K562 (cell line): Measurements from ENCODE around the gene PPP1R10. TPM values are rescaled to one million over a fixed set of nuclear protein-coding genes. Genes with fewer than 3 reads are reported as not detected.

ENCODE experiments used
- ATAC-seq: fragments of 200-7000 bp; cut with Tn5 transposase; 3 replicates; pipeline ENCODE4 v1.9.1; 2020; ENCODE audit warnings: moderate library complexity
- BruUV-seq: library from RNA; stranded (reverse); fragments of 400-500 nt; replicated peaks from 2 replicates; lab custom pipeline; 2021; lab: Mats Ljungman, UMichigan
- CTCF ChIA-PET: fragments of 300-600 bp; formaldehyde crosslinking; extraction: SDS; loops from one replicate; lab custom pipeline; 2021; ENCODE audit warnings: low intra/inter-chr PET ratio; lab: Yijun Ruan, JAX
- POLR2A ChIA-PET: fragments of 300-600, 350-650 bp; sonication (Branson Sonifier 250); formaldehyde crosslinking; extraction: SDS; loops from one replicate; lab custom pipeline; 2021; ENCODE audit warnings: antibody characterized with exemption, inconsistent platforms; lab: Yijun Ruan, JAX
- DNase-seq, 4 experiments: peaks; one replicate each; pipeline versions ENCODE4 v3.0.0 to v3.0.0-alpha.2; 2011 to 2018; ENCODE audit warnings: low spot score in 3 of 4, mixed read lengths in 3 of 4; ENCODE audit errors: extremely low read depth in 1 of 4
- FAIRE-seq: peaks from 2 replicates; lab custom pipeline; 2011; peaks lifted over from hg19 to GRCh38; lab: Jason Lieb, UNC
- H2AFZ ChIP-seq: 2 replicates; pipeline ENCODE4 v1.6.0; 2011; ENCODE audit warnings: low read depth, low read length, control low read depth, inconsistent platforms
- H3K27ac ChIP-seq: fragments of 200-600 bp; 3 replicates; pipeline ENCODE4 v1.8.0; 2011; ENCODE audit warnings: low read depth, mild to moderate bottlenecking, control low read depth, inconsistent platforms, low read length, moderate library complexity, mixed read lengths; ENCODE audit errors: extremely low read depth
- H3K27me3 ChIP-seq, 2 experiments: fragments of 300-600 bp in 1 of 2; 2 replicates in 1 of 2; 3 replicates in 1 of 2; pipeline versions ENCODE4 v1.6.0 to v1.8.0; 2011; ENCODE audit warnings: inconsistent platforms in 2 of 2, low read length in 2 of 2, mild to moderate bottlenecking in 1 of 2, mixed read lengths in 1 of 2, moderate library complexity in 1 of 2; ENCODE audit not compliant: control insufficient read depth in 2 of 2, insufficient read depth in 2 of 2
- H3K36me3 ChIP-seq: fragments of 300-600 bp; 3 replicates; pipeline ENCODE4 v1.8.0; 2011; ENCODE audit warnings: mild to moderate bottlenecking, low read length, inconsistent platforms; ENCODE audit not compliant: control insufficient read depth, insufficient read depth
- H3K4me1 ChIP-seq, 2 experiments: fragments of 200-600 bp in 1 of 2; replicated peaks in 1 of 2; 2 replicates in 1 of 2; 3 replicates in 1 of 2; pipeline versions ENCODE4 v1.5.1 to v1.8.0; 2011; ENCODE audit warnings: inconsistent platforms in 2 of 2, low read length in 2 of 2, mild to moderate bottlenecking in 1 of 2, mixed read lengths in 1 of 2, moderate library complexity in 1 of 2; ENCODE audit not compliant: control insufficient read depth in 2 of 2, insufficient read depth in 2 of 2
- H3K4me2 ChIP-seq: 2 replicates; pipeline ENCODE4 v1.6.1; 2011; ENCODE audit warnings: low read length, control low read depth, inconsistent platforms, mixed read lengths; ENCODE audit not compliant: insufficient read depth
- H3K4me3 ChIP-seq: fragments of 200-600 bp; sonication (generic), shearing (Covaris generic); 2 replicates; pipeline ENCODE4 v1.5.1; 2016; ENCODE audit warnings: control low read depth, inconsistent platforms
- H3K79me2 ChIP-seq: fragments of 200-600 bp; 3 replicates; pipeline ENCODE4 v1.8.0; 2011; ENCODE audit warnings: low read length, inconsistent platforms; ENCODE audit not compliant: control insufficient read depth, insufficient read depth
- H3K9ac ChIP-seq, 2 experiments: 2 replicates each; pipeline versions ENCODE4 v1.6.0 to v1.6.1; 2011; ENCODE audit warnings: low read depth in 2 of 2, low read length in 2 of 2, control low read depth in 1 of 2, inconsistent platforms in 1 of 2, mild to moderate bottlenecking in 1 of 2, mixed read lengths in 1 of 2; ENCODE audit not compliant: insufficient read depth in 1 of 2
- H3K9me1 ChIP-seq: one replicate; pipeline ENCODE4 v1.6.0; 2011; ENCODE audit warnings: inconsistent platforms, mild to moderate bottlenecking, low read length, moderate library complexity; ENCODE audit not compliant: control insufficient read depth, insufficient read depth
- H3K9me3 ChIP-seq: replicated peaks from 2 replicates; pipeline ENCODE4 v1.5.1; 2011; ENCODE audit warnings: low read depth, low read length, inconsistent platforms; ENCODE audit not compliant: control insufficient read depth, insufficient read depth
- H4K20me1 ChIP-seq: replicated peaks from 2 replicates; pipeline ENCODE4 v1.6.1; 2011; ENCODE audit warnings: low read length, inconsistent platforms, mixed read lengths; ENCODE audit not compliant: control insufficient read depth, insufficient read depth
- ARID1B ChIP-seq: fragments of 450-650 bp; IDR thresholded peaks from 2 replicates; pipeline ENCODE4 v1.6.1; 2016; ENCODE audit warnings: antibody characterized with exemption, mild to moderate bottlenecking, inconsistent platforms
- CBFB ChIP-seq: sonication (generic); formaldehyde crosslinking; IDR thresholded peaks from 2 replicates; pipeline ENCODE4 v1.4.0; 2020; ENCODE audit warnings: mild to moderate bottlenecking, missing genetic modification reagents
- CXXC5 ChIP-seq: fragments of 250-450 bp; sonication (Bioruptor Pico); IDR thresholded peaks from 2 replicates; pipeline ENCODE4 v1.8.0; 2022; ENCODE audit warnings: inconsistent platforms, mild to moderate bottlenecking, moderate library complexity
- EWSR1 ChIP-seq: fragments of 450-650 bp; IDR thresholded peaks from 2 replicates; pipeline ENCODE4 v1.6.1; 2018; ENCODE audit warnings: borderline replicate concordance, mild to moderate bottlenecking, low read depth, moderate library complexity; ENCODE audit not compliant: partially characterized antibody
- GTF2E2 ChIP-seq: fragments of 200-800 bp; sonication (Bioruptor generic); IDR thresholded peaks from 2 replicates; pipeline ENCODE4 v1.6.1; 2016; ENCODE audit warnings: missing genetic modification characterization, missing compliant biosample characterization
- HES1 ChIP-seq: fragments of 450-650 bp; IDR thresholded peaks from 2 replicates; pipeline ENCODE4 v1.6.1; 2016; ENCODE audit warnings: low read depth, mild to moderate bottlenecking, moderate library complexity
- ILF3 ChIP-seq: fragments of 450-650 bp; IDR thresholded peaks from 2 replicates; pipeline ENCODE4 v1.6.1; 2018; ENCODE audit warnings: antibody characterized with exemption, mild to moderate bottlenecking, moderate library complexity, borderline replicate concordance
- JUND ChIP-seq, 2 experiments: IDR thresholded peaks; 2 replicates in 1 of 2; 3 replicates in 1 of 2; pipeline ENCODE4 v1.6.1; 2011; ENCODE audit warnings: borderline replicate concordance in 2 of 2, low read depth in 2 of 2, low read length in 2 of 2, improper control_type of control experiment in 1 of 2, missing biosample characterization in 1 of 2, missing genetic modification characterization in 1 of 2, missing genetic modification reagents in 1 of 2
- MCM5 ChIP-seq: fragments of 450-650 bp; IDR thresholded peaks from 2 replicates; pipeline ENCODE4 v1.6.1; 2016; ENCODE audit warnings: low read depth
- MNT ChIP-seq, 2 experiments: fragments of 450-650 bp; conservative IDR thresholded peaks; 2 replicates each; pipeline ENCODE4 v1.6.1; 2017; ENCODE audit warnings: mild to moderate bottlenecking in 2 of 2, moderate library complexity in 2 of 2
- MTA1 ChIP-seq: fragments of 450-650 bp; IDR thresholded peaks from 2 replicates; pipeline ENCODE4 v1.6.1; 2017; ENCODE audit warnings: borderline replicate concordance
- NFYB ChIP-seq: IDR thresholded peaks from 2 replicates; pipeline ENCODE4 v1.6.1; 2011; ENCODE audit warnings: mild to moderate bottlenecking, moderate library complexity; ENCODE audit not compliant: insufficient read length; ENCODE audit errors: extremely low read depth
- NR2F6 ChIP-seq: fragments of 450-650 bp; formaldehyde crosslinking; IDR thresholded peaks from 2 replicates; pipeline ENCODE4 v1.4.0; 2020; ENCODE audit warnings: mild to moderate bottlenecking
- RBM17 ChIP-seq: fragments of 200-400 bp; formaldehyde crosslinking; IDR thresholded peaks from 2 replicates; pipeline ENCODE4 v1.6.1; 2017; ENCODE audit warnings: low read depth, mild to moderate bottlenecking, low read length, borderline replicate concordance
- SPI1 ChIP-seq: IDR thresholded peaks from 2 replicates; pipeline ENCODE4 v1.6.1; 2011; ENCODE audit warnings: low read depth, low read length, control low read depth, borderline replicate concordance
- SUPT5H ChIP-seq: fragments of 450-650 bp; IDR thresholded peaks from 2 replicates; pipeline ENCODE4 v1.6.1; 2016
- ZBED1 ChIP-seq: IDR thresholded peaks from 2 replicates; pipeline ENCODE4 v1.6.1; 2014
- ZNF24 ChIP-seq: fragments of 450-650 bp; IDR thresholded peaks from 2 replicates; pipeline ENCODE4 v1.6.1; 2016
- ZNF263 ChIP-seq: sonication (generic); formaldehyde crosslinking; IDR thresholded peaks from 2 replicates; pipeline ENCODE4 v1.8.0; 2022; ENCODE audit warnings: mild to moderate bottlenecking, missing genetic modification reagents, borderline replicate concordance
- ZNF766 ChIP-seq: fragments of 200-800 bp; sonication (Bioruptor generic); conservative IDR thresholded peaks from 2 replicates; pipeline ENCODE4 v1.6.1; 2016; ENCODE audit warnings: missing genetic modification characterization, missing compliant biosample characterization
- ZSCAN29 ChIP-seq: fragments of 450-650 bp; IDR thresholded peaks from 2 replicates; pipeline ENCODE4 v1.6.1; 2017
- in situ Hi-C: fragments of 300-500 bp; cut with MboI; formaldehyde crosslinking; loops from 4 replicates; pipeline ENCODE4 v1.15.0; 2018; ENCODE audit warnings: inconsistent platforms, mixed read lengths
- intact Hi-C: fragments of 100-400 bp; cut with micrococcal nuclease; formaldehyde crosslinking; loops from 2 replicates; pipeline ENCODE4 v1.14.2; 2022
- polyA plus RNA-seq, 8 experiments: library from polyadenylated mRNA; depleted of rRNA in 4 of 8; stranded (reverse) in 5 of 8; unstranded in 3 of 8; fragments of >200 nt; fragmentation: Nextera tagmentation in 2 of 8; fragmentation: Illumina TruSeq in 1 of 8; extraction: Ambion mirVana in 2 of 8; extraction: Trizol in 1 of 8; gene quantifications; 2 replicates each; pipeline versions ENCODE4 v1.2.1 to v1.2.3, GENCODE V29; 2011 to 2014; ENCODE audit warnings: inconsistent platforms in 1 of 8, missing spikeins in 1 of 8
- total RNA-seq, 7 experiments: library from RNA; depleted of rRNA in 6 of 7; stranded (reverse); fragments of >200 nt in 6 of 7; fragmentation: Illumina TruSeq in 2 of 7; extraction: Trizol in 2 of 7; gene quantifications; 2 replicates each; pipeline versions ENCODE4 v1.2.1 to v1.2.3, GENCODE V29; 2011 to 2021; ENCODE audit warnings: low replicate concordance in 1 of 7

PPP1R10 gene
- total and polyA plus RNA-seq, 9 of the 15 experiments (the other 6 are each of a cell fraction or from before 2014, with no cell fraction given): 14.1 to 65.5 (median 32.6) TPM

- Histone ChIP-seq H3K9me3 (no peaks in the 10 kb centered on the region), H3K79me2 (peaks cover 82% of the 10 kb centered on the region), H3K27me3 (no peaks in the 10 kb centered on the region), H3K4me2 (peak overlapping the region; percentile 99; the same call in 1 of the 2 replicates), H3K4me1 (peaks cover 0 to 22% of the 10 kb centered on the region in 2 experiments; a peak in 3 of 5 replicates), H4K20me1 (peaks cover 8% of the 10 kb centered on the region; the same call in 1 of the 2 replicates), H3K9me1 (no peaks in the 10 kb centered on the region), H3K4me3 (peak overlapping the region; percentile 68; the same call in 1 of the 2 replicates), H3K36me3 (peaks cover 72% of the 10 kb centered on the region), H2AFZ (no peak overlapping the region), H3K9ac (peak overlapping the region in 1 of 2 experiments; percentile 99; a peak in 3 of 4 replicates), H3K27ac (peak overlapping the region; percentile 95; the same call in 2 of the 3 replicates)
- no peak for ATAC-seq
- no peak for FAIRE-seq
- intact Hi-C loops: loop anchor here (2.0 kb wide), 1 partner anchor 59 kb away; the partner anchor contains the start of gene DHX16
- POLR2A ChIA-PET: interaction anchor here (0.6 to 4.8 kb wide), 36 partner anchors 9 to 790 kb away, joined by 3 to 310 read pairs (median 4); partner anchors contain the start of genes ABCF1, ATAT1, C6orf136 and DHX16
- no TSS peak for BruUV-seq
- peak in 1 of 4 experiments; percentile 55 for DNase-seq
- CTCF ChIA-PET: no interaction called here
- in situ Hi-C loops: no loop called here
- TF ChIP-seq ZNF766 (no peak), ILF3 (peak; percentile 30; the same call in 1 of the 2 replicates), CBFB (CRISPR knock-in tag) (no peak), ZNF24 (no peak), GTF2E2 (tag) (peak; percentile 77; the same call in 1 of the 2 replicates), MCM5 (no peak), HES1 (peak; percentile 18; the same call in 1 of the 2 replicates), NR2F6 (CRISPR knock-in tag) (no peak), SUPT5H (peak; percentile 62), SPI1 (peak; percentile 39; the same call in 1 of the 2 replicates), NFYB (no peak), JUND (IDR thresholded peaks at IDR 0.05; ENCODE audit: borderline replicate concordance, low read depth, low read length) (0 out of 2 replicates have a peak, but pooled peaks have one; percentile 34), JUND (tag; IDR thresholded peaks at IDR 0.05; ENCODE audit: borderline replicate concordance, low read depth, low read length) (0 out of 3 replicates have a peak, but pooled peaks have one; percentile 16), EWSR1 (no peak), ZNF263 (CRISPR knock-in tag) (no peak), MNT (conservative IDR thresholded peaks at IDR 0.05) (0 out of 4 replicates have a peak, but pooled peaks have one; percentile 21 to 22), ZSCAN29 (no peak), MTA1 (no peak), CXXC5 (no peak), RBM17 (no peak), ZBED1 (no peak), ARID1B (peak; percentile 42)
Observed at GRCh38 chr6:30613251-30614043, 3.6 kb downstream of the PPP1R10 start.
